ENCODE data around the gene PHACTR1.

DNA sequence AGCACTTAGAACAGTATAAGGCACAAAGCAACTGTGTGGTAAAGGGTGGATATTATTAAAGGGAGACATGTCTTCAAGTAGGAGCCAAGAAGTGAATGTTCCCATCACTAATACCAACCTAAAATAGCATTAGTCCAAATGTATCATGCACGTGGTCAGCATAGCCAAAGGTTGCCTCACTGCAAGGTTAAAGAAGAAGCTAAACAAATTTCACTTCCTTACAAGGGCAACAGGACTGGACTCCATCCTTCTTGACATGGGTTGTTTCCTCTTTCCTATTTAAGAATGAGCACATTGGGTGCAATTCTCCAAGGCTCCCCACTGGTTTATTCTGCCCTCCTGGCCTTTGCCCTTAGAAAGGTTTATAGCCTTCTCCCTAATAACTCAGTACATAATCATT lies 186.7 kb downstream of the PHACTR1 start:
- TF ChIP-seq RFX5 (IDR thresholded peaks at IDR 0.05; ENCODE audit: low read length): no peak
- TF ChIP-seq, protein P1, sequence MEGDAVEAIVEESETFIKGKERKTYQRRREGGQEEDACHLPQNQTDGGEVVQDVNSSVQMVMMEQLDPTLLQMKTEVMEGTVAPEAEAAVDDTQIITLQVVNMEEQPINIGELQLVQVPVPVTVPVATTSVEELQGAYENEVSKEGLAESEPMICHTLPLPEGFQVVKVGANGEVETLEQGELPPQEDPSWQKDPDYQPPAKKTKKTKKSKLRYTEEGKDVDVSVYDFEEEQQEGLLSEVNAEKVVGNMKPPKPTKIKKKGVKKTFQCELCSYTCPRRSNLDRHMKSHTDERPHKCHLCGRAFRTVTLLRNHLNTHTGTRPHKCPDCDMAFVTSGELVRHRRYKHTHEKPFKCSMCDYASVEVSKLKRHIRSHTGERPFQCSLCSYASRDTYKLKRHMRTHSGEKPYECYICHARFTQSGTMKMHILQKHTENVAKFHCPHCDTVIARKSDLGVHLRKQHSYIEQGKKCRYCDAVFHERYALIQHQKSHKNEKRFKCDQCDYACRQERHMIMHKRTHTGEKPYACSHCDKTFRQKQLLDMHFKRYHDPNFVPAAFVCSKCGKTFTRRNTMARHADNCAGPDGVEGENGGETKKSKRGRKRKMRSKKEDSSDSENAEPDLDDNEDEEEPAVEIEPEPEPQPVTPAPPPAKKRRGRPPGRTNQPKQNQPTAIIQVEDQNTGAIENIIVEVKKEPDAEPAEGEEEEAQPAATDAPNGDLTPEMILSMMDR (IDR thresholded peaks at IDR 0.05): no peak

Measured in SK-N-SH (cell line).